Activated CD8-positive, alpha-beta memory T cell treated with anti-CD3 and anti-CD28 coated beads for 24 hours (primary cell): ENCODE results near the gene CHCHD10.
A peak's percentile ranks its signal among the peaks of the same experiment; 100 is the strongest.
"Not testable (repeated sequence)": the region's sequence is repeated elsewhere in the genome, so short reads cannot be mapped to it uniquely, and the experiment has no call there.

ENCODE experiments used
- DNase-seq: peaks from one replicate; pipeline ENCODE4 v3.0.0-alpha.2; 2020

The CHCHD10 gene

GRCh38 chr22:23744485-23744884 is 23.3 kb downstream of the CHCHD10 start:
- no peak for DNase-seq

- no peak for DNase-seq
Measured at GRCh38 chr22:23744001-23744400, 23.8 kb downstream of the CHCHD10 start.

GRCh38 chr22:23743303-23743705 is 24.5 kb downstream of the CHCHD10 start:
- no peak for DNase-seq

GRCh38 chr22:23742505-23743264 is 25.1 kb downstream of the CHCHD10 start:
- no peak for DNase-seq

GRCh38 chr22:23737696-23738095 is 30.1 kb downstream of the CHCHD10 start:
- DNase-seq = no peak

GRCh38 chr22:23728108-23728507 is 39.7 kb downstream of the CHCHD10 start:
- not testable (repeated sequence) for DNase-seq

GRCh38 chr22:23722724-23723123 is 45.0 kb downstream of the CHCHD10 start:
- no peak for DNase-seq

GRCh38 chr22:23722160-23722559 is 45.6 kb downstream of the CHCHD10 start:
- DNase-seq = no peak

GRCh38 chr22:23720855-23721254 is 46.9 kb downstream of the CHCHD10 start:
- DNase-seq = no peak

- no peak for DNase-seq
Measured at GRCh38 chr22:23718371-23719165, 49.2 kb downstream of the CHCHD10 start.

- DNase-seq = peak; percentile 94
Measured at GRCh38 chr22:23716811-23717801, 50.7 kb downstream of the CHCHD10 start.
